Stimulated activated CD4-positive, alpha-beta T cell treated with anti-CD3 and anti-CD28 coated beads, Interleukin-1b, Interleukin-23, amount 100 ng/mL, for 24 hours (primary cell): Measurements from ENCODE around the gene BHLHE41.

Source experiments
- DNase-seq, 4 experiments: peaks; one replicate each; pipeline ENCODE4 v3.0.0-alpha.2; 2020; ENCODE audit warnings: low read depth in 4 of 4, low spot score in 1 of 4

Gene BHLHE41

GRCh38 chr12:26116829-26117715, 7.8 kb downstream of the BHLHE41 start:
- DNase-seq: no peak

- no peak for DNase-seq
These were observed 10.0 kb downstream of the BHLHE41 start for GRCh38 chr12:26114720-26115401.

- peak in 3 of 4 experiments; percentile 42 to 69 (median 62) for DNase-seq
These were observed 10.8 kb downstream of the BHLHE41 start for GRCh38 chr12:26113853-26114719.

GRCh38 chr12:26113181-26113654, 11.6 kb downstream of the BHLHE41 start:
- DNase-seq: no peak

- DNase-seq: no peak
These were observed 12.1 kb downstream of the BHLHE41 start for GRCh38 chr12:26112703-26113147.

- DNase-seq: no peak
These were observed 12.6 kb downstream of the BHLHE41 start for GRCh38 chr12:26112232-26112631.

- no peak for DNase-seq
These were observed 15.4 kb downstream of the BHLHE41 start for GRCh38 chr12:26109343-26109881.

GRCh38 chr12:26108915-26109314, 15.9 kb downstream of the BHLHE41 start:
- DNase-seq: no peak

- no peak for DNase-seq
These were observed 18.5 kb downstream of the BHLHE41 start for GRCh38 chr12:26106347-26106746.

- DNase-seq: no peak
These were observed 21.9 kb downstream of the BHLHE41 start for GRCh38 chr12:26102953-26103352.

GRCh38 chr12:26101763-26102162, 23.1 kb downstream of the BHLHE41 start:
- DNase-seq: no peak

GRCh38 chr12:26101350-26101734, 23.5 kb downstream of the BHLHE41 start:
- no peak for DNase-seq

DNA sequence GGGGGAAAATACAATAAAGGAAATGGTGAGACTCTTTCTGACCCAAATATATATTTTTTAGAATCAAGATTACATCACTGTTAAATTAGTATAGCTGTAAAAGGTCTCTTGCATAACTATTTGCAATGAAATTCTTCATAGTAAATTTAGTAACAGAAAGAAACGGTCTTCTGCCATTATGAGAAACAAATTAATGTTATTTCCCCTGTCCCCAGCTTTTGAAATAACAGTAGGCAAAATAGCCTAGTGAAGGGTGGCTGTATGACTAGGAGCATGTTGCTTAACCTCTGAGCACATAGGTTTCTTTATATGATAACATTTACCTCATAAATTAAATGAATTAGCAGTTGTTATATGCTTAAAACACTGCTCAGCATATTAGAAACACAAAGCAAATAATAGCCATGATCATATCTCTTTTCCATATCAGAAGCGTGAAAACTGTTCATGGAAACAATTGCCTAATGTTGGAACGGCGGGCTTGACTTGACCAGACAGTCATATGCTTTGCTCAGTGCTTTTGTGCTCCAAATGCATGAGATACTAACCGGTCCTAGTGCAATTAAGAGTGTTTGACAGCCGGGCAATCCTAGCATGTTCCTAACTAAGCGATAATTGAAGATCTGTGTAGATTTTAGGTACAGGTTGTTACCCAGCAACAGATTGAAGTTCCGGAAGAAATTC, 24.0 kb downstream of the BHLHE41 start:
- no peak for DNase-seq

DNA sequence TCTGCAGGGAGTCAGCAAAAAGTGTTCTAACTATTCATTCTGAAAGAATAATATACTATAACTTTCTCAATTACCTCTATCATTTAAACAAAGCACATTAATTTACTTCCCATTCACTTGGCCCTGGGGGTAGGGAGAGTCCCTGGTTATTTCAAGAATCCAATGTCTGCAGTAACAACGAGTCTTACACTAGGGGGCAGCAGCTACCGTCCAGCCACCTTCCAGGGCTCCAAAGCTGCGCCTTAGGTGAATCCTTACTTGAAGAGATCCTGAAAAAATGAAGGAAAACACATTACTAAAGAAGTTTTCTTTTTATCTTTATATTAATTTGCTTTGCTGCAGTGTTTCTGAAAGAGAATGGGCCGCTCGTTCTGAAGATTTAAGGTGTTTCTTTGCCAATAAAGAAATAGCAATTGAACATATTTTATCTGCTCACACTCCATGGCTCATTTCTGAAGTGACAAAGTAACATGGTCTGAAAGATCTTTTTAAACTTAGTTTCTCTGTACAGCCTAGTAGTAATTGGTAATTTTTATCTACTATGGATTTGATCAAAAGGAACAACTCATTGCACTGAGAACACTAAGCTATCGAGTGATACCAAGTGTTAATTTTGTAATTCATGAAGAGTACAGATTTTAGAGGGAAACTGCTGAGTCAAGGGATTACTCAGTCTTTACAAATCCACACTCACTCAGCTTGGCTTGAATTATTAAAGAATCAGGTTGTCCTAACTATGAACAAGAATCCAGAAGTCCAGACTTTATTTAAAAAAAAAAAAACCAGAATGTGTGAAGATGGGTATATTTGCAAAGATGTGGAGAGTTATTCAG, 27.6 kb downstream of the BHLHE41 start:
- DNase-seq: peak; percentile 14 to 29 (median 22)

DNA sequence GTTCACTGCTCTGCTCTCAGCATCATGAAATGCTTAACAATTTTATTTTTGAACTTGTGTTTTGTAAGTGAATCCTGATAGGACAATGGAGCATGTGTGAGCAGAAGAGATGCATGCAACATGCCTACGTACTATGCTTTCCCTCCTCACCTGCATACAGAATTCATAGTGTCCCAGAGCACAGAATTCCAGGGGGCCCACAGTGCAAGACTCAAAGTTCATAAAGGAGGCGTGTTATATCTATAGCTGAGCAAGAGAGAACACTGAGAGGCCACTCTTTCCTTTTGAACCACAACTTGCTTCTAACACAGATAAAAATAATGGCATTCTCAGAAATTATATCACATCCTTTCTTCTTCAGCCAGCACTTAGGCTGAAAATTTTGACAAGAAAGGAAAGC, 28.8 kb downstream of the BHLHE41 start:
- DNase-seq: no peak

DNA sequence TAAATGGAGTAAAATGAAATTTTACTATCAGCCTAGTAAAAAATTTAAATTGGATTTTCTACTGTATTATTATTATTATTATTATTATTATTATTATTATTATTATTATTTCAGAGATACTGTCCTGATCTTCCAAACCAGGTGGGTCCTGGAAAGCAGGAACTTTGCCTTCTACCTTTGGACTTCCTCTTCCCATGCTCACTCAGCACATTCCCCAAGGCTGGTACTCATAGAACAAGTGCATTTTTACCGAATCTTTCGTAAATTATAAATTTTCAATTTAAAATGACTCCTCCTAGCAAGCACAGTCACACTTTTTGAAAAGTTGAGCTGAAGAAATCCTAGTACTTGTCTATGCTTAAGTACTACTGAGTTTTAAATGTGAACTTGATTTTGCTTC, 29.7 kb downstream of the BHLHE41 start:
- no peak for DNase-seq

GRCh38 chr12:26092346-26093105, 32.3 kb downstream of the BHLHE41 start:
- DNase-seq: no peak

DNA sequence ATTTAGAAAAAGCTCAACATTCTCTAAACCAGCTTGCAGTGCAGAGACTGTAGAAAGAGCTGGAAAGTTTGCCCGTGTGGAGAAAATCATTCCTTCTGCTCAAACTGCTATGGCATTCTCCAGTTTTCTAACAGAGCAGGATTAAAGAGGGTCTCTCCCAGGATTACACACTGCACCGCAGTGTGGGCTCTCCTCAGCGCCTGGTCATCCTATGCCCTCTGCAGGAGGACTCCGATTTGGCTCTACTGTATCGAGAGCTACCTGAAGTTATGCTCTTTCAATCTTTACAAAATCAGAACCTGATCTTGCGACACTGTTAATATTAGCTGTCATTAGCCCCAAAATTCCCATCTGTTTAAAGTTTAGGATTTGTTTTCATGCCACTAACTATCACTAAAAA, 33.0 kb downstream of the BHLHE41 start:
- DNase-seq: no peak
